GM23248 (cell line): ENCODE results near the gene ZBTB49. TPM values are rescaled to one million over a fixed set of nuclear protein-coding genes. Genes with fewer than 3 reads are reported as not detected.

Experiments used
- DNase-seq: peaks from one replicate; pipeline ENCODE4 v3.0.0-alpha.2; 2015
- H2AFZ ChIP-seq: fragments of 200-600 bp; sonication (generic); 2 replicates; pipeline ENCODE4 v1.6.1; 2016; ENCODE audit warnings: antibody characterized with exemption
- H3F3A ChIP-seq: fragments of 200-600 bp; sonication (generic); 2 replicates; pipeline ENCODE4 v1.6.1; 2016; ENCODE audit warnings: mild to moderate bottlenecking, antibody characterized with exemption, mixed run types; ENCODE audit not compliant: insufficient read depth
- H3K27ac ChIP-seq: fragments of 200-600 bp; sonication (generic); 2 replicates; pipeline ENCODE4 v1.5.1; 2016; ENCODE audit warnings: mild to moderate bottlenecking
- H3K27me3 ChIP-seq: fragments of 200-600 bp; sonication (generic); replicated peaks from 2 replicates; pipeline ENCODE4 v1.6.1; 2016; ENCODE audit warnings: mild to moderate bottlenecking; ENCODE audit not compliant: insufficient read depth
- H3K36me3 ChIP-seq: fragments of 200-600 bp; sonication (generic); 2 replicates; pipeline ENCODE4 v1.6.1; 2016; ENCODE audit warnings: low read depth, mild to moderate bottlenecking
- H3K4me1 ChIP-seq: fragments of 200-600 bp; sonication (generic); 2 replicates; pipeline ENCODE4 v1.6.1; 2016; ENCODE audit warnings: mild to moderate bottlenecking; ENCODE audit not compliant: insufficient read depth
- H3K4me2 ChIP-seq: fragments of 200-600 bp; sonication (generic); one replicate; pipeline ENCODE4 v1.6.1; 2016; ENCODE audit warnings: mild to moderate bottlenecking; ENCODE audit not compliant: unreplicated experiment
- H3K4me3 ChIP-seq: fragments of 200-600 bp; sonication (generic); 2 replicates; pipeline ENCODE4 v1.5.1; 2016; ENCODE audit warnings: mild to moderate bottlenecking
- H3K79me2 ChIP-seq: fragments of 200-600 bp; sonication (generic); 2 replicates; pipeline ENCODE4 v1.6.1; 2016; ENCODE audit warnings: mild to moderate bottlenecking; ENCODE audit not compliant: insufficient read depth
- H3K9ac ChIP-seq: fragments of 200-600 bp; sonication (generic); 2 replicates; pipeline ENCODE4 v1.6.1; 2016; ENCODE audit warnings: mild to moderate bottlenecking
- H3K9me2 ChIP-seq: fragments of 200-600 bp; sonication (generic); 2 replicates; pipeline ENCODE4 v1.6.1; 2016; ENCODE audit warnings: mixed run types, mild to moderate bottlenecking, moderate library complexity; ENCODE audit not compliant: insufficient read depth
- H3K9me3 ChIP-seq: fragments of 200-600 bp; sonication (generic); one replicate; pipeline ENCODE4 v1.6.1; 2017; ENCODE audit warnings: low read depth
- H4K20me1 ChIP-seq: fragments of 200-600 bp; sonication (generic); 2 replicates; pipeline ENCODE4 v1.6.0; 2016; ENCODE audit not compliant: insufficient read depth
- EZH2 ChIP-seq: fragments of 200-600 bp; sonication (generic); IDR thresholded peaks from 2 replicates; pipeline ENCODE4 v1.6.1; 2018; ENCODE audit warnings: antibody characterized with exemption, mild to moderate bottlenecking; ENCODE audit not compliant: insufficient read depth, poor library complexity, severe bottlenecking
- EZH2phosphoT487 ChIP-seq: fragments of 200-600 bp; sonication (generic); IDR thresholded peaks from 2 replicates; pipeline ENCODE4 v1.6.1; 2018; ENCODE audit warnings: antibody characterized with exemption, moderate library complexity, mild to moderate bottlenecking, low read depth; ENCODE audit not compliant: insufficient read depth
- WGBS, 2 experiments: methylation state at CpG; one replicate each; pipeline ENCODE4 v1.1.6; 2015 to 2017; ENCODE audit warnings: low lambda C conversion rate in 2 of 2, low coverage in 1 of 2; ENCODE audit errors: missing lambda C conversion rate in 2 of 2; 5-methylcytosine and 5-hydroxymethylcytosine counted together
- in situ Hi-C: fragments of 300-500 bp; cut with MboI; formaldehyde crosslinking; loops from 2 replicates; pipeline ENCODE4 v1.15.0; 2020
- polyA plus RNA-seq: library from polyadenylated mRNA; unstranded; fragments of >200 nt; fragmentation: Nextera tagmentation; extraction: Ambion mirVana; gene quantifications from 2 replicates; pipeline ENCODE4 v1.2.1, GENCODE V29; 2016
- total RNA-seq: library from RNA; depleted of rRNA; stranded (reverse); fragments of >200 nt; shearing (Covaris generic); gene quantifications from 2 replicates; pipeline ENCODE4 v1.2.3, GENCODE V29; 2014

Gene ZBTB49
- total and polyA plus RNA-seq, 2 experiments from 2014 or later: 1.9 to 2.9 TPM

DNA sequence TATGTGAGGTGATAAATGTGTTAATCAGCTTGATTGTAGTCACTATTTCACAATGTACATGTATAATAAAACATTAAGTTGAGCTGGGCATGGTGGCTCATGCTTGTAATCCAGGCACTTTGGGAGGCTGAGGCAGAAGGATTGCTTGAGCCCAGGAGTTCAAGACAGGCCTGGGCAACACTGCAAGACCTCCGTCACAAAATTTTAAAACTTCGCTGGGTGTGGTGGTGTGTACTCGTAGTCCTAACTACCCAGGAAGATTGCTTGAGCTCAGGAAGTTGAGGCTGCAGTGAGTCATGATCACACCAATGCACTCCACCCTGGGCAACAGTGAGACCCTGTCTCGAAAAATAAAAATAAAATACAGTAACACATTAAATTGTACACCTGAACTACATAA is 20.2 kb upstream of the ZBTB49 start:
- no peaks in the 10 kb centered on the region; the same call in 1 of the 2 replicates for H3K36me3 ChIP-seq
- TF ChIP-seq EZH2phosphoT487 (no peak), EZH2 (no peak)
- H3K4me2 ChIP-seq: no peak overlapping the region
- H3K9ac ChIP-seq: no peak overlapping the region
- H3F3A ChIP-seq: no peaks in the 10 kb centered on the region
- H3K4me1 ChIP-seq: peaks cover 10% of the 10 kb centered on the region; the same call in 1 of the 2 replicates
- H3K9me3 ChIP-seq: no peaks in the 10 kb centered on the region
- in situ Hi-C loops: no loop called here
- H3K27ac ChIP-seq: no peak overlapping the region
- H2AFZ ChIP-seq: no peak overlapping the region
- no peaks in the 10 kb centered on the region for H4K20me1 ChIP-seq
- H3K79me2 ChIP-seq: no peaks in the 10 kb centered on the region
- no peak for DNase-seq
- WGBS, 2 experiments: 80 to 82% methylated on average over 4 of the region's 4 CpGs
- H3K4me3 ChIP-seq: no peak overlapping the region
- no peaks in the 10 kb centered on the region for H3K27me3 ChIP-seq
- no peaks in the 10 kb centered on the region for H3K9me2 ChIP-seq

DNA sequence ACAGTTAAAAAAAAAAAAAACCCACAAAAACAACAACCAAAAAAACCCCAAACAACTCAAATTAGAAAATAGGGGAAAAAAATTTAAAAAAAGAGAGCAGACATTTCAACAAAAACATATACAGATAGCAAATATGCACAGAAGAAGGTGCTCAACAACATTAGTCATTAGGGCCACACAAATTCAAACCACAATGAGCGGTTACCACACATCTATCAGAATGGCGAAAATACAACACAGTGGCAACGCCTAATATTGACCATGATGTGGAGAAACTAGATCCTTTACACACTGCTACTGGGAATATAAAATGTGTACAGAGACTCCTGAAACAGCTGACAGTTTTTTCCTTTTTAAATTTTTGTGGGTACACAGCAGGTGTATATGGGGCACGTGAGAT is 19.5 kb upstream of the ZBTB49 start:
- no peak overlapping the region for H3K27ac ChIP-seq
- no peaks in the 10 kb centered on the region for H3F3A ChIP-seq
- H3K27me3 ChIP-seq: no peaks in the 10 kb centered on the region
- H2AFZ ChIP-seq: no peak overlapping the region
- no peak overlapping the region for H3K9ac ChIP-seq
- peak; percentile 18 for DNase-seq
- in situ Hi-C loops: no loop called here
- WGBS, 2 experiments: 96 to 98% methylated on average over 4 of the region's 4 CpGs
- no peaks in the 10 kb centered on the region for H4K20me1 ChIP-seq
- H3K9me3 ChIP-seq: no peaks in the 10 kb centered on the region
- H3K4me3 ChIP-seq: no peak overlapping the region
- TF ChIP-seq EZH2 (no peak), EZH2phosphoT487 (no peak)
- H3K79me2 ChIP-seq: no peaks in the 10 kb centered on the region
- H3K36me3 ChIP-seq: peaks cover 6% of the 10 kb centered on the region; the same call in 1 of the 2 replicates
- H3K9me2 ChIP-seq: no peaks in the 10 kb centered on the region
- H3K4me1 ChIP-seq: peaks cover 10% of the 10 kb centered on the region; the same call in 1 of the 2 replicates
- H3K4me2 ChIP-seq: no peak overlapping the region

DNA sequence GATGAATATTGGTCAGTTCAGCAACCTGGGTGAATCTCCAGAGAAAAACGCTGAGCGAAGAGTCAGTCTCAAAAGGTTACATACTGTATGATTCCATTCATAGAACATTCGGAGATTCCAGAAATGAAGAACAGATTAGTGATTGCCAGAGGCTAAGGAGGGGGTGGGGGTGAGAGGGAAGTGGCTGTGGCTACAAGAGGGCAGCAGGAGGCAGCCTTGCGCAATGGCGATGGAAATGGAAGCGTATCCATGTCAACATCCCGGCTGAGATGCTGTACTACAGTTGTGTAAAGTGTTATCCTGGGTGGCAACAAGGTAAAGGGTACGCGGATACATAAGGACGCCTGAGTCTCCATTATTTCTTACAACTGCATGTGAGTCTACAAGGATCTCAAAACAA is 18.1 kb upstream of the ZBTB49 start:
- in situ Hi-C loops: no loop called here
- WGBS, 2 experiments: 81 to 94% methylated on average over 10 of the region's 10 CpGs

DNA sequence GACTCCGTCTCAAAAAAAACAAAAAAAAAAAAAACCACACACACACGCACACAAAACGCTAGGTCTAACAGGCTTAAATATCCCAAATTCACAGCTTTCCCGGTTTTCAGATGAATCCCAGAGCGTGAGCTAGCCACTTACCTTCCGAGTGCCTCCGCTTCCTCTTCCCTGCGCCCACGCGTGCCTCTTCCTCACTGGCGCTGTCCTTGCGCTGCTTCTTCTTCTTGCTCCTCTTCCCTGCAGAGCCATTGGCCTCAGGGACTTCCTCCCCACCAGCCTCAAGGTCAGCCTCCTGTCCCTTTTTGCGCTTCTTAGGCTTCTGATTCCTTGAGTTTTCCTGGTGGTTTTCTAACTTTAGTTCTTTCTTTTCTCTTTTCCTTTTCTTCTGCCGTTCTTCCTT is 15.8 kb upstream of the ZBTB49 start:
- Histone ChIP-seq H3K27ac (no peak overlapping the region), H2AFZ (no peak overlapping the region), H3K36me3 (peaks cover 15% of the 10 kb centered on the region; the same call in 1 of the 2 replicates), H3K4me2 (no peak overlapping the region), H3K4me3 (no peak overlapping the region), H3K9ac (no peak overlapping the region), H3K79me2 (no peaks in the 10 kb centered on the region), H3K4me1 (peaks cover 10% of the 10 kb centered on the region; the same call in 1 of the 2 replicates), H3K27me3 (no peaks in the 10 kb centered on the region), H3K9me3 (no peaks in the 10 kb centered on the region), H3F3A (no peaks in the 10 kb centered on the region), H4K20me1 (no peaks in the 10 kb centered on the region), H3K9me2 (no peaks in the 10 kb centered on the region)
- 93 to 95% methylated on average over 14 of the region's 14 CpGs for WGBS, 2 experiments
- in situ Hi-C loops: no loop called here
- DNase-seq: no peak
- TF ChIP-seq EZH2phosphoT487 (no peak), EZH2 (no peak)

More for the DNA sequence above, 18.1 kb upstream of the ZBTB49 start:
- Histone ChIP-seq H3K79me2 (no peaks in the 10 kb centered on the region), H3K36me3 (peaks cover 6% of the 10 kb centered on the region; the same call in 1 of the 2 replicates), H3F3A (no peaks in the 10 kb centered on the region), H3K4me3 (no peak overlapping the region), H3K27ac (no peak overlapping the region), H3K9me3 (no peaks in the 10 kb centered on the region), H2AFZ (no peak overlapping the region), H3K9ac (no peak overlapping the region), H3K27me3 (no peaks in the 10 kb centered on the region), H3K4me1 (peaks cover 10% of the 10 kb centered on the region; the same call in 1 of the 2 replicates), H3K4me2 (no peak overlapping the region), H4K20me1 (no peaks in the 10 kb centered on the region), H3K9me2 (no peaks in the 10 kb centered on the region)
- TF ChIP-seq EZH2 (no peak), EZH2phosphoT487 (no peak)
- DNase-seq: peak; percentile 14

DNA sequence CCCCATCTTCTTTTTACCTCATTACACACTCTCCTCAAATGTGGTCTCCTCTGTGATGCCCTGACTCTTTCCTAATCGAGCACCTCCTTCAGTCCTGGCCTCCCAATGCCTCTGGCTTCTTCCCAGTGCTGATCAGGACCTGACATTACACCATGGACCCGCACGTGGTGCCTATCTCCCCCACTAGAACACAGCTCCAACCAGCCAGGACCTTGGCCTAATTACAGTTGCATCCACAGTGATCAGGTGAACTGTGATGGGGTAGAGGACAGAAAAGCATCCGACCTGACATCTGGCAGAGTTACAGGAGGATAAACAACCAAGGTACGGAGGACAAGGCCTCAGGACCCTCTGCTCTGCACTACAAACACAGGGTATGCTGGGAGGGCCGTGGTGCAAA is 12.5 kb upstream of the ZBTB49 start:
- TF ChIP-seq EZH2phosphoT487: no peak
- no peak for TF ChIP-seq EZH2
- peaks cover 45% of the 10 kb centered on the region for H3K36me3 ChIP-seq
- in situ Hi-C loops: no loop called here

More for the DNA sequence above, 12.5 kb upstream of the ZBTB49 start:
- 75 to 77% methylated on average over 6 of the region's 6 CpGs for WGBS, 2 experiments
- H3K27me3 ChIP-seq: no peaks in the 10 kb centered on the region
- no peaks in the 10 kb centered on the region for H3F3A ChIP-seq
- no peaks in the 10 kb centered on the region for H3K4me1 ChIP-seq
- H3K9ac ChIP-seq: no peak overlapping the region
- no peak overlapping the region for H3K27ac ChIP-seq
- no peaks in the 10 kb centered on the region for H3K79me2 ChIP-seq
- no peaks in the 10 kb centered on the region for H3K9me2 ChIP-seq
- H2AFZ ChIP-seq: no peak overlapping the region
- no peak for DNase-seq
- H3K9me3 ChIP-seq: no peaks in the 10 kb centered on the region
- no peak overlapping the region for H3K4me2 ChIP-seq
- no peak overlapping the region for H3K4me3 ChIP-seq
- no peaks in the 10 kb centered on the region for H4K20me1 ChIP-seq
